GM12873 (cell line): ENCODE measurements around the gene EPB41L1.

Experiments used
- TF ChIP-seq, protein P1 (sequence below): IDR thresholded peaks from 2 replicates; pipeline ENCODE4 v1.5.1; 2012; ENCODE audit warnings: low read depth, mild to moderate bottlenecking, moderate library complexity, low read length, control low read depth; ENCODE audit not compliant: insufficient read depth; ENCODE audit errors: missing control alignments

EPB41L1 gene

GRCh38 chr20:36275441-36276189 lies 121.1 kb downstream of the EPB41L1 start:
- TF ChIP-seq, protein P1, sequence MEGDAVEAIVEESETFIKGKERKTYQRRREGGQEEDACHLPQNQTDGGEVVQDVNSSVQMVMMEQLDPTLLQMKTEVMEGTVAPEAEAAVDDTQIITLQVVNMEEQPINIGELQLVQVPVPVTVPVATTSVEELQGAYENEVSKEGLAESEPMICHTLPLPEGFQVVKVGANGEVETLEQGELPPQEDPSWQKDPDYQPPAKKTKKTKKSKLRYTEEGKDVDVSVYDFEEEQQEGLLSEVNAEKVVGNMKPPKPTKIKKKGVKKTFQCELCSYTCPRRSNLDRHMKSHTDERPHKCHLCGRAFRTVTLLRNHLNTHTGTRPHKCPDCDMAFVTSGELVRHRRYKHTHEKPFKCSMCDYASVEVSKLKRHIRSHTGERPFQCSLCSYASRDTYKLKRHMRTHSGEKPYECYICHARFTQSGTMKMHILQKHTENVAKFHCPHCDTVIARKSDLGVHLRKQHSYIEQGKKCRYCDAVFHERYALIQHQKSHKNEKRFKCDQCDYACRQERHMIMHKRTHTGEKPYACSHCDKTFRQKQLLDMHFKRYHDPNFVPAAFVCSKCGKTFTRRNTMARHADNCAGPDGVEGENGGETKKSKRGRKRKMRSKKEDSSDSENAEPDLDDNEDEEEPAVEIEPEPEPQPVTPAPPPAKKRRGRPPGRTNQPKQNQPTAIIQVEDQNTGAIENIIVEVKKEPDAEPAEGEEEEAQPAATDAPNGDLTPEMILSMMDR: no peak

- TF ChIP-seq, protein P1: no peak
These were observed 123.0 kb downstream of the EPB41L1 start for GRCh38 chr20:36277546-36277945.

DNA sequence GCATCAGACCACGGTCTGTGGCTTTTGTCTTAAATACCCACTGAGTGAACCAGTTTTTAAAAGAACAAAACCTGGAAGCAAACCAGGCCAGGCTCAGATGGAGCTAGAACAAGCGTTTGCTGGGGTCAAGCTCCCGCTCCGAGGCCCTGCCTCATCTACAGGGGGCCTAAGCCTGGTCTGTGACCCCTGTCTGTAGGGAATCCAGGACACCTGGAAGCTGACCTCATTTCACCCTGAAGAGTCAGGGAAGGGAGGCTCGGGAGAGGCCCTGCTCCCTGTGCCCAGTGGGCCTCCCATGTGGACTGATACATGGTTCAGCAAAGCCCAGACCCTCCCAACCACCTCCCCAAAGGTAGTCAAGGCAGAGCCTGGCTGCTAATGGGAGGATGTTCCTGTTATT lies 124.8 kb downstream of the EPB41L1 start:
- TF ChIP-seq, protein P1: no peak

- TF ChIP-seq, protein P1: no peak
These were observed 125.2 kb downstream of the EPB41L1 start for GRCh38 chr20:36279776-36280175.

DNA sequence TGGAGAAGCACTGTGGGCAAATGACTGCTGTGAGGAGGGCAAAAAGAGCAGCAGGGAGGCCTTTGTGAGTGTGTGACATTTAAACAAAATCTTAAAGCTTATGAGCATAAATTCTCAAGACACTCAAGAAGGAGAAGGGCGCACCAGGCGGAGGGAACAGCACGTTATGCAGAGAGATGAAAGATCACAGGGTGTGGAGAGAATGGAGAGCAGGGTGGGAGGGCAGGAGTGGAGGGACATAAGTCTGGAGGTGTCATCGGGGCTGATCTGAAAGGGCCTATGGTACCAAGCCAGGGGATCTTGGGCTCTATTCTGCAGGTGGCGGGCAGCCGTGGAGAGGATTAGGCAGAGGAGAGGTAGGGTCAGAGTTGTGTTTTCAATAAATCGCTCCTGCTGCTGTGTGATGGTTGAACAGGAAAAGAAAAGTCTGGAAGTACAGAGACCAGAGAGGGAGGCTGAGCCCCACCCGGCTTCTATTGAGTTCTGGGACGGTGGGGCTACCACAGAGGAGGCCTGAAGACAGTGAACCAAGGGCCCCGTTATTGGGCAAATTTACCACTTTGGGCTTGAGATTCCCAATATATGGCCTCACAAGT lies 127.3 kb downstream of the EPB41L1 start:
- TF ChIP-seq, protein P1: no peak
